ENCODE measurements around the gene PTRHD1.
"Not testable (repeated sequence)": the region's sequence is repeated elsewhere in the genome, so short reads cannot be mapped to it uniquely, and the experiment has no call there.

The PTRHD1 gene

DNA sequence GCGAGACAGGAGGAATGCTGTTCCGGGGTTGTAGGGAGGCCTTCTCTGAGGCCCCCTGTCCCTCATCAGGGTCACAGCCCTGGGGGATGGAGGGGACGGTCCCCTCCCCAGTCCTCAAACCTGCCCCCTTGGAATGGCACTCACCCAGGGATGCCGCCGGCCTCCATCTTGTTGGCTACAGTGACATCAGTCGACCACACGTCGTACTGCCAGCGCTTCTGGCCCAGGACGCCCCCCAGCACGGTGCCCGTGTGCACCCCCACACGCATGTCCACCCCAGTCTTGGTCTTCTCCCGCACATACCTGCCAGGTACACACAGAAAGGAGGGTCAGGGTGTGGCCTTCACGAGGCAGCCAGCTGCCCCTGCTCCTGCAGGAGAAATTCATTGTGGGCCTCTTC, 46.5 kb upstream of the PTRHD1 start:
- Histone ChIP-seq H3K27ac (no peak overlapping the region), H3K27me3 (replicated peaks) (no peaks in the 10 kb centered on the region), H3K36me3 (replicated peaks) (no peaks in the 10 kb centered on the region), H3K4me3 (ENCODE audit: low read depth, low read length) (no peak overlapping the region)
- DNase-seq: no peak
- TF ChIP-seq, protein P1, sequence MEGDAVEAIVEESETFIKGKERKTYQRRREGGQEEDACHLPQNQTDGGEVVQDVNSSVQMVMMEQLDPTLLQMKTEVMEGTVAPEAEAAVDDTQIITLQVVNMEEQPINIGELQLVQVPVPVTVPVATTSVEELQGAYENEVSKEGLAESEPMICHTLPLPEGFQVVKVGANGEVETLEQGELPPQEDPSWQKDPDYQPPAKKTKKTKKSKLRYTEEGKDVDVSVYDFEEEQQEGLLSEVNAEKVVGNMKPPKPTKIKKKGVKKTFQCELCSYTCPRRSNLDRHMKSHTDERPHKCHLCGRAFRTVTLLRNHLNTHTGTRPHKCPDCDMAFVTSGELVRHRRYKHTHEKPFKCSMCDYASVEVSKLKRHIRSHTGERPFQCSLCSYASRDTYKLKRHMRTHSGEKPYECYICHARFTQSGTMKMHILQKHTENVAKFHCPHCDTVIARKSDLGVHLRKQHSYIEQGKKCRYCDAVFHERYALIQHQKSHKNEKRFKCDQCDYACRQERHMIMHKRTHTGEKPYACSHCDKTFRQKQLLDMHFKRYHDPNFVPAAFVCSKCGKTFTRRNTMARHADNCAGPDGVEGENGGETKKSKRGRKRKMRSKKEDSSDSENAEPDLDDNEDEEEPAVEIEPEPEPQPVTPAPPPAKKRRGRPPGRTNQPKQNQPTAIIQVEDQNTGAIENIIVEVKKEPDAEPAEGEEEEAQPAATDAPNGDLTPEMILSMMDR (IDR thresholded peaks at IDR 0.05; ENCODE audit: low read depth, low read length, missing control alignments): no peak
- in situ Hi-C loops (cut with HindIII; ENCODE audit: low pct_ligation_motif_present, low sequenced_read_pairs): no loop called here

DNA sequence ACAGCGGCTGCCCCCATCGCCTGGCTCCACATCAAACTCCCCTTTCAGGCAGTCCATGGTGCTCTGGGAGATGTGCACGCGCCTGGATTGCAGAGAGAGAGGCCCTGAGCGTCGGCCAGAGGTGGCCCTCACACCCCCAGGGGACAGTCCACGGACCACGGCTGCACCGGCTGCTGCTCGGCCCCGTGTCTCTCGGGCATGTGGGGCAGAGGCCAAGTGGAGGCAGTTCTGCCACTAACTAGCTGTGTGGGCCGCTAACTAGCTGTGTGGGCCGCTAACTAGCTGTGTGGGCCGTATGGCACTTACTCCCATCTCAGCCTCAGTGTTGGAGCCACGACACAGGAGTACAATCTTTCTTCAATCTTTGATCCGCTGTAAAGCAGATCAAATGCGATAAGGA, 45.4 kb upstream of the PTRHD1 start:
- H3K36me3 ChIP-seq (replicated peaks): no peaks in the 10 kb centered on the region

DNA sequence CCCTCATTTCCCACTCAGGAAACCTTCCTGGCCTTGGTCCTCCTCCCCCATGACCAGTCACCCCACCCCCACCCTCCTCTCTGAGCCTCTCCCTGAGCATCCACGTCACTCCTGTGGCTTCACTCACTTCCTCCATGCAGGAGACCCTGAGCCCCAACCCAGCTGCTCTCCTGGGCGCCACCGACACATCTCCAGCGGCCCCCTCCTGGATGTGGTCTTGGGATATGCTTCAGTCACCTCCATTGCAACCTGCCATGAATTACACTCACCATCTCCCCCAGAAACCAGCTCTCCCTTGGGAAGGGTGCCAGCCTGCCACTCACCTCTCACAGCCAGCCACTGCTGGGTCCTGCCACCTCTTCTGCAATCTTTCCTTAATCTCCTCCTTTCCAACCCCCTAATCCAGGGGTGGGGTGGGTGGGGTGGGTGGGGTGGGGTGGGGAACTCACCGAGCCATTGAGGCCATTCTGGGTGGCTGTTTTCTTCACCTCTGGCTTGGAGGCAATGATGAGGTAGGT, 44.9 kb upstream of the PTRHD1 start:
- H3K36me3 ChIP-seq (replicated peaks): no peaks in the 10 kb centered on the region

More for the DNA sequence above, 45.4 kb upstream of the PTRHD1 start:
- TF ChIP-seq, protein P1 (IDR thresholded peaks at IDR 0.05; ENCODE audit: low read depth, low read length, missing control alignments): no peak
- H3K27me3 ChIP-seq (replicated peaks): no peaks in the 10 kb centered on the region
- in situ Hi-C loops (cut with HindIII; ENCODE audit: low pct_ligation_motif_present, low sequenced_read_pairs): no loop called here
- H3K4me3 ChIP-seq (ENCODE audit: low read depth, low read length): no peak overlapping the region
- no peak for DNase-seq
- H3K27ac ChIP-seq: no peak overlapping the region

DNA sequence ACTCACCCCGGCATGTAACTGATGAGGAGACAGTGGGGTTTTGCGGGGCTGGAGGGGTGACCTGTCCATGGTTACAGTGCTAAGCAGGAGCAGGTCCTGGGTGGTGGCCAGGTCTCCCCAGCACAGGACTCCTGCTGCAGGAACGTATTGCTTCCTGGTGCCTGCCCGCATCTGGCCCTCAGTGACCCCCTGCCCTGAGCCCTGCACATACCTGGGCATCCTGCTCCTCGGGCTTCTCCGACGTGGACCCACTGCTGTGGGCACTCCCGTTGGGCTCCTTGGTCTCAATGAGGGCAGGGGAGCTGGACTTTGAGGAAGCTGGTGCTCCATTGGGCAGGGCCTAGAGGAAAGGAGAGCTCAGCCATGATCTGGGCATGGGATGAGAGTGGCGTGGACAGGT, 43.5 kb upstream of the PTRHD1 start:
- in situ Hi-C loops (cut with HindIII; ENCODE audit: low pct_ligation_motif_present, low sequenced_read_pairs): no loop called here
- Histone ChIP-seq H3K27me3 (replicated peaks) (no peaks in the 10 kb centered on the region), H3K27ac (no peak overlapping the region), H3K4me3 (ENCODE audit: low read depth, low read length) (no peak overlapping the region), H3K36me3 (replicated peaks) (no peaks in the 10 kb centered on the region)
- TF ChIP-seq, protein P1 (IDR thresholded peaks at IDR 0.05; ENCODE audit: low read depth, low read length, missing control alignments): no peak
- no peak for DNase-seq

More for the DNA sequence above, 44.9 kb upstream of the PTRHD1 start:
- DNase-seq: no peak
- H3K27me3 ChIP-seq (replicated peaks): no peaks in the 10 kb centered on the region
- in situ Hi-C loops (cut with HindIII; ENCODE audit: low pct_ligation_motif_present, low sequenced_read_pairs): no loop called here
- H3K27ac ChIP-seq: no peak overlapping the region
- no peak overlapping the region for H3K4me3 ChIP-seq (ENCODE audit: low read depth, low read length)
- TF ChIP-seq, protein P1 (IDR thresholded peaks at IDR 0.05; ENCODE audit: low read depth, low read length, missing control alignments): no peak

DNA sequence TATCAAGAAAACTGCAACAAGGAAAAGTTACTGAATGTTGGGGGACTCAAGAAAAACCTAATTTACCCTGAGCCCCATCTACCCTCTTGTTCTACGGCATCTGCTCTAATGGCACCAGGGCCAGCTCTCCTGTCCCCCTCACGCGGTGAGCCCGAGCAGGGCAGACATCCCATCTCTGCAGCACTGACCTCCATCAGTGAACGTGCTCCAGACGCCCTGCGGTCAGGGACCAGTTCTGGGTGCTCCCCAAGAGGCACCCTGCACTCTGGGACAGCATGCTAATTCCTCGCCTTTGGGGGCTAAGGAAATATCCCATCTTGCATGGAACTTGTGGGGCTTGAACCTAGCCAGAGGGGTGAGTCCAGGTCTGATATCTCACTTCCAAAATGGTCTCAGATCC, 43.0 kb upstream of the PTRHD1 start:
- TF ChIP-seq, protein P1 (IDR thresholded peaks at IDR 0.05; ENCODE audit: low read depth, low read length, missing control alignments): no peak
- Histone ChIP-seq H3K27me3 (replicated peaks) (no peaks in the 10 kb centered on the region), H3K4me3 (ENCODE audit: low read depth, low read length) (no peak overlapping the region), H3K27ac (no peak overlapping the region), H3K36me3 (replicated peaks) (no peaks in the 10 kb centered on the region)
- DNase-seq: no peak
- in situ Hi-C loops (cut with HindIII; ENCODE audit: low pct_ligation_motif_present, low sequenced_read_pairs): no loop called here

DNA sequence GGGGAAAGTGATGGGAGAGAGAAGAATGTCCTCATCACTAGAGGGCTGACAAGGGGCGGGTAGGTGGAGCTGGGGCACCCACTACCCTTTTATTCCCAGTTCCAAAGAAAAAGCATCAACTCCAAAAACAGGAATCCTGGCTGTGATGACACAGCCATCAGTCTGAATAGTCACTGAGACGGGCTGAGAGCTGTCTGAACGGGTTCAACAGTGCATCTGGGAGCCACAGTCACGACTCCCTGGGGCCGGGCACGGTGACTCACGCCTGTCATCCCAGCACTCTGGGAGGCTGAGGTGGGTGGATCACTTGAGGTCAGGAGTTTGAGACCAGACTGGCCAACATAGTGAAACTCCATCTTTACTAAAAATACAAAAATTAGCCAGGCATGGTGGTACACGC, 42.2 kb upstream of the PTRHD1 start:
- H3K36me3 ChIP-seq (replicated peaks); H3K27ac ChIP-seq; H3K4me3 ChIP-seq (ENCODE audit: low read depth, low read length); in situ Hi-C loops (cut with HindIII; ENCODE audit: low pct_ligation_motif_present, low sequenced_read_pairs); H3K27me3 ChIP-seq (replicated peaks): not testable (repeated sequence)
- peak; percentile 75 for DNase-seq
